ENCODE results near the gene ZC3H4.

DNA sequence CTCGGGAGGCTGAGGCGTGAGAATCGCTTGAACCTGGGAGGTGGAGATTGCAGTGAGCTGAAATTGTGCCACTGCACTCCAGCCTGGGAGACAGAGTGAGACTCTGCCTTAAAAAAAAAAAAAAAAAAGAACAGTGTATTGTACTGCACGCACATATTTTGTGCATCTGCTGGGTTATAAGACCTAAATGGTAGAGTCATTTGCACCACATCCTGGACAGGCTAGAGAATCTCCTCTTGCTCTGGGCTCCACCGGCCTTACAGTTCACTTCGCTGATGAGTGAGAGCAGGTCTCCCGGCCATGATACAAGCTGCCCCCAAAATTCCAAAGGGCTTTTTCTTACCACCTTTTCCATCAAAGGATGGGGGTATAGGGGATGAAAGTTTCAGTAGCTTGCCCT lies 9.8 kb upstream of the ZC3H4 start:
- TF ChIP-seq, protein P1, sequence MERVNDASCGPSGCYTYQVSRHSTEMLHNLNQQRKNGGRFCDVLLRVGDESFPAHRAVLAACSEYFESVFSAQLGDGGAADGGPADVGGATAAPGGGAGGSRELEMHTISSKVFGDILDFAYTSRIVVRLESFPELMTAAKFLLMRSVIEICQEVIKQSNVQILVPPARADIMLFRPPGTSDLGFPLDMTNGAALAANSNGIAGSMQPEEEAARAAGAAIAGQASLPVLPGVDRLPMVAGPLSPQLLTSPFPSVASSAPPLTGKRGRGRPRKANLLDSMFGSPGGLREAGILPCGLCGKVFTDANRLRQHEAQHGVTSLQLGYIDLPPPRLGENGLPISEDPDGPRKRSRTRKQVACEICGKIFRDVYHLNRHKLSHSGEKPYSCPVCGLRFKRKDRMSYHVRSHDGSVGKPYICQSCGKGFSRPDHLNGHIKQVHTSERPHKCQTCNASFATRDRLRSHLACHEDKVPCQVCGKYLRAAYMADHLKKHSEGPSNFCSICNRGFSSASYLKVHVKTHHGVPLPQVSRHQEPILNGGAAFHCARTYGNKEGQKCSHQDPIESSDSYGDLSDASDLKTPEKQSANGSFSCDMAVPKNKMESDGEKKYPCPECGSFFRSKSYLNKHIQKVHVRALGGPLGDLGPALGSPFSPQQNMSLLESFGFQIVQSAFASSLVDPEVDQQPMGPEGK (CRISPR knock-in tag; IDR thresholded peaks at IDR 0.05; ENCODE audit: borderline replicate concordance), result no peak
- TF ChIP-seq PPARA (CRISPR knock-in tag; IDR thresholded peaks at IDR 0.05; ENCODE audit: borderline replicate concordance), result no peak
- TF ChIP-seq, protein P2, sequence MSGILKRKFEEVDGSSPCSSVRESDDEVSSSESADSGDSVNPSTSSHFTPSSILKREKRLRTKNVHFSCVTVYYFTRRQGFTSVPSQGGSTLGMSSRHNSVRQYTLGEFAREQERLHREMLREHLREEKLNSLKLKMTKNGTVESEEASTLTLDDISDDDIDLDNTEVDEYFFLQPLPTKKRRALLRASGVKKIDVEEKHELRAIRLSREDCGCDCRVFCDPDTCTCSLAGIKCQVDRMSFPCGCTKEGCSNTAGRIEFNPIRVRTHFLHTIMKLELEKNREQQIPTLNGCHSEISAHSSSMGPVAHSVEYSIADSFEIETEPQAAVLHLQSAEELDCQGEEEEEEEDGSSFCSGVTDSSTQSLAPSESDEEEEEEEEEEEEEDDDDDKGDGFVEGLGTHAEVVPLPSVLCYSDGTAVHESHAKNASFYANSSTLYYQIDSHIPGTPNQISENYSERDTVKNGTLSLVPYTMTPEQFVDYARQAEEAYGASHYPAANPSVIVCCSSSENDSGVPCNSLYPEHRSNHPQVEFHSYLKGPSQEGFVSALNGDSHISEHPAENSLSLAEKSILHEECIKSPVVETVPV (CRISPR knock-in tag; IDR thresholded peaks at IDR 0.05), result no peak
